Calu3 (cell line): ENCODE measurements around the gene CPAMD8. TPM values are rescaled to one million over a fixed set of nuclear protein-coding genes. Genes with fewer than 3 reads are reported as not detected.
"Not testable (repeated sequence)": the region's sequence is repeated elsewhere in the genome, so short reads cannot be mapped to it uniquely, and the experiment has no call there.

Experiments
- BruUV-seq: library from RNA; stranded (reverse); fragments of 400-500 nt; replicated peaks from 2 replicates; lab custom pipeline; 2021; lab: Mats Ljungman, UMichigan
- CTCF ChIA-PET: fragments of 300-600 bp; sonication (Branson Sonifier 250); formaldehyde crosslinking; loops from one replicate; lab custom pipeline; 2022; ENCODE audit warnings: antibody characterized with exemption; lab: Charles Lee
- DNase-seq: peaks from one replicate; pipeline ENCODE4 v3.0.0; 2022
- H3K27ac Mint-ChIP-seq: one replicate; pipeline ENCODE4 v1.8.0; 2022; ENCODE audit warnings: mixed read lengths; ENCODE audit not compliant: unreplicated experiment
- H3K27me3 Mint-ChIP-seq: one replicate; pipeline ENCODE4 v1.8.0; 2022; ENCODE audit warnings: mixed read lengths; ENCODE audit not compliant: unreplicated experiment
- H3K36me3 Mint-ChIP-seq: one replicate; pipeline ENCODE4 v1.8.0; 2022; ENCODE audit warnings: mild to moderate bottlenecking, moderate library complexity, mixed read lengths; ENCODE audit not compliant: insufficient read depth, unreplicated experiment
- H3K4me1 Mint-ChIP-seq: one replicate; pipeline ENCODE4 v1.8.0; 2022; ENCODE audit warnings: mild to moderate bottlenecking, low read depth, mixed read lengths; ENCODE audit not compliant: unreplicated experiment
- H3K4me3 Mint-ChIP-seq: one replicate; pipeline ENCODE4 v1.8.0; 2022; ENCODE audit warnings: mild to moderate bottlenecking, low read depth, moderate library complexity, mixed read lengths; ENCODE audit not compliant: unreplicated experiment
- H3K9me3 Mint-ChIP-seq: one replicate; pipeline ENCODE4 v1.8.0; 2022; ENCODE audit warnings: low read depth, mixed read lengths; ENCODE audit not compliant: unreplicated experiment
- intact Hi-C: fragments of 100-400 bp; cut with micrococcal nuclease; formaldehyde crosslinking; loops from one replicate; pipeline ENCODE4 v1.10.0; 2022; ENCODE audit not compliant: unreplicated experiment
- total RNA-seq: library from RNA; stranded (reverse); gene quantifications from 2 replicates; pipeline ENCODE4 v1.2.3, GENCODE V29; 2022
- TF ChIP-seq, protein P1 (sequence below): fragments of 200-600 bp; IDR thresholded peaks from one replicate; pipeline ENCODE4 v1.8.0; 2022; ENCODE audit warnings: antibody characterized with exemption; ENCODE audit not compliant: unreplicated experiment

Gene CPAMD8
- total RNA-seq, 1 experiment from 2014 or later = 5.8 TPM

DNA sequence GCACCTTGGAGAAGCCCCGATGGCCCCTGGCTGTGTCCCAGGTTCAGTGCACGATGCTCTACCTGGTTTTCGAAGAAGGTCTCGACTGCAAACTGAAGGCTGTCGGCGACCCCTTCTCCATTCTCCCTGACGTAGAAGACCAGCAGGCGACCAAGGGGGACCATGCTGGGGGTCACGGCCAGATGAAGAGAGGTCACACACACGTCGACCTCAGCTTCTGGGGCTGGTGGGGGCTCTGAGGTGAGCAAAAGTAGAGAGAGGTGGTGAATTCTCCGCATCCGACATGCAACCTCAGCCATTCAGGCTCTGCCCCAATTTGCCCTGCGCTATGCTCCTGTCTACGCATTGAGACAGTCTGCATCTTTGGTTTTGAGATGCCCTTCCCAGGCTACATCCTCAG, 49.3 kb downstream of the CPAMD8 start:
- no peaks in the 10 kb centered on the region for H3K4me1 Mint-ChIP-seq
- H3K4me3 Mint-ChIP-seq = no peak overlapping the region
- H3K9me3 Mint-ChIP-seq = peaks cover 10% of the 10 kb centered on the region
- DNase-seq = no peak
- TF ChIP-seq, protein P1, sequence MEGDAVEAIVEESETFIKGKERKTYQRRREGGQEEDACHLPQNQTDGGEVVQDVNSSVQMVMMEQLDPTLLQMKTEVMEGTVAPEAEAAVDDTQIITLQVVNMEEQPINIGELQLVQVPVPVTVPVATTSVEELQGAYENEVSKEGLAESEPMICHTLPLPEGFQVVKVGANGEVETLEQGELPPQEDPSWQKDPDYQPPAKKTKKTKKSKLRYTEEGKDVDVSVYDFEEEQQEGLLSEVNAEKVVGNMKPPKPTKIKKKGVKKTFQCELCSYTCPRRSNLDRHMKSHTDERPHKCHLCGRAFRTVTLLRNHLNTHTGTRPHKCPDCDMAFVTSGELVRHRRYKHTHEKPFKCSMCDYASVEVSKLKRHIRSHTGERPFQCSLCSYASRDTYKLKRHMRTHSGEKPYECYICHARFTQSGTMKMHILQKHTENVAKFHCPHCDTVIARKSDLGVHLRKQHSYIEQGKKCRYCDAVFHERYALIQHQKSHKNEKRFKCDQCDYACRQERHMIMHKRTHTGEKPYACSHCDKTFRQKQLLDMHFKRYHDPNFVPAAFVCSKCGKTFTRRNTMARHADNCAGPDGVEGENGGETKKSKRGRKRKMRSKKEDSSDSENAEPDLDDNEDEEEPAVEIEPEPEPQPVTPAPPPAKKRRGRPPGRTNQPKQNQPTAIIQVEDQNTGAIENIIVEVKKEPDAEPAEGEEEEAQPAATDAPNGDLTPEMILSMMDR = no peak
- H3K36me3 Mint-ChIP-seq = no peaks in the 10 kb centered on the region
- peaks cover 31% of the 10 kb centered on the region for H3K27me3 Mint-ChIP-seq
- CTCF ChIA-PET = no interaction called here
- BruUV-seq = no TSS peak
- intact Hi-C loops = no loop called here
- no peak overlapping the region for H3K27ac Mint-ChIP-seq

DNA sequence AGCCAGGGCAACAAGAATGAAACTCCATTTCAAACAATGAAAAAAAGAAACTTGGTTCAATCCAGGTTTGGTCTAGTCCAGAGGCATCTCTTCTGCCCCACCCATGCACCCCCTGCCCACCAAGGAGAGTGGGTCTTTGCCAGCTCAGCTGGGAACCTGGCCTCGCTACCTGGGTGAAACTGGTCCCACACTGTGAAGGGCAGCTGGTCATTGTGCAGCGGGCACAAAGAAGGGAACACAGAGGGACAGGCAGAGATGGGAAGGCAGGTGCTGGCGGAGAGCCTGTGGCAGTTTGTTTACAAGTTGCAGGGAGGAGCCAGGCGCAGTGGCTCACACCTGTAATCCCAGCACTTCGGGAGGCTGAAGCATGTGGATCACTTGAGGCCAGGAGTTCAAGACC, 50.2 kb downstream of the CPAMD8 start:
- intact Hi-C loops = no loop called here
- CTCF ChIA-PET = no interaction called here
- Mint-ChIP-seq H3K27me3 (peaks cover 31% of the 10 kb centered on the region), H3K9me3 (peaks cover 10% of the 10 kb centered on the region), H3K4me3 (no peak overlapping the region), H3K4me1 (no peaks in the 10 kb centered on the region), H3K27ac (no peak overlapping the region), H3K36me3 (no peaks in the 10 kb centered on the region)
- TF ChIP-seq, protein P1 = no peak
- no TSS peak for BruUV-seq
- DNase-seq = no peak

DNA sequence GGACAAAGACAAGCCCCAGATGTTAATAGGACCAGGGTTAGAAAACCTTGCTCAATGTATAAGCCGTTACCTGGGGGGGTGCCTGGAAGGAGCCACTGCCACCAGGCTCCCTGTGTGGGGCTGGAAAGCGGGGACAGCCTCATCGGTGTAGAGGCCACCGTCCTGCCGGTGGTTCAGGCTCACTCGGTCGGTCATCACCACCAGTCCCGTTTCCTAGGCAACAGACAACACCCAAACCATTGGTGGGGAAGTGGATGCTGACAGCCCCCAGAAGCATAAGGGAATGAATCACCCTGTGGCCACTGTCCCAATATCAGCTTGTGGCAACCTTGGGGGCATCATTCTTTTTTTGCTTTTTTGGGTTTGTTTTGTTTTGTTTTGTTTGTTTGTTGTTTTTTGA, 55.8 kb downstream of the CPAMD8 start:
- no peaks in the 10 kb centered on the region for H3K27me3 Mint-ChIP-seq
- CTCF ChIA-PET = no interaction called here

DNA sequence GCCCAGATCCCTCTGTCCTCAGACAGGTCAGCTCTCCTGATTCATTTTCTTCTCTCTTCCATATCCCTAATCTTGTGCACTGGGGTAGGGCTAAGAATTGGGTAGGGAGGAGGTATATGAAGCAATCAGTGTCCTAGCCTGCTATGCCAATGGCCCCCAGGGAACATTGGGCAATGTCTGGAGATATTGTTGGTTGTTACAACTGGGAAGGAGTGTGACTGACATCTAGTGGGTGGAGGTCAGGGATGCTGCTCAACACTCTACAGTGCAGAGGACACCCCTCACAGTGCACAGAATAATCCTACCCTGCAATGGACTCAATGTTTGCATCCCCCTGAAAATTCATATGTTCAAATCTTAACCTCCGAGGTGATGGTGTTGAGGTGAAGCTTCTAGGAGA, 57.5 kb downstream of the CPAMD8 start:
- intact Hi-C loops = no loop called here
- Mint-ChIP-seq H3K9me3 (no peaks in the 10 kb centered on the region), H3K4me1 (no peaks in the 10 kb centered on the region), H3K27ac (no peak overlapping the region), H3K36me3 (no peaks in the 10 kb centered on the region), H3K27me3 (peaks cover 2% of the 10 kb centered on the region), H3K4me3 (no peak overlapping the region)
- CTCF ChIA-PET = no interaction called here
- BruUV-seq = no TSS peak
- TF ChIP-seq, protein P1 = no peak
- DNase-seq = peak; percentile 7

More for the DNA sequence above, 55.8 kb downstream of the CPAMD8 start:
- Mint-ChIP-seq H3K36me3 (no peaks in the 10 kb centered on the region), H3K9me3 (no peaks in the 10 kb centered on the region), H3K4me3 (no peak overlapping the region), H3K4me1 (no peaks in the 10 kb centered on the region), H3K27ac (no peak overlapping the region)
- TF ChIP-seq, protein P1 = no peak
- intact Hi-C loops = no loop called here
- DNase-seq = no peak
- no TSS peak for BruUV-seq

DNA sequence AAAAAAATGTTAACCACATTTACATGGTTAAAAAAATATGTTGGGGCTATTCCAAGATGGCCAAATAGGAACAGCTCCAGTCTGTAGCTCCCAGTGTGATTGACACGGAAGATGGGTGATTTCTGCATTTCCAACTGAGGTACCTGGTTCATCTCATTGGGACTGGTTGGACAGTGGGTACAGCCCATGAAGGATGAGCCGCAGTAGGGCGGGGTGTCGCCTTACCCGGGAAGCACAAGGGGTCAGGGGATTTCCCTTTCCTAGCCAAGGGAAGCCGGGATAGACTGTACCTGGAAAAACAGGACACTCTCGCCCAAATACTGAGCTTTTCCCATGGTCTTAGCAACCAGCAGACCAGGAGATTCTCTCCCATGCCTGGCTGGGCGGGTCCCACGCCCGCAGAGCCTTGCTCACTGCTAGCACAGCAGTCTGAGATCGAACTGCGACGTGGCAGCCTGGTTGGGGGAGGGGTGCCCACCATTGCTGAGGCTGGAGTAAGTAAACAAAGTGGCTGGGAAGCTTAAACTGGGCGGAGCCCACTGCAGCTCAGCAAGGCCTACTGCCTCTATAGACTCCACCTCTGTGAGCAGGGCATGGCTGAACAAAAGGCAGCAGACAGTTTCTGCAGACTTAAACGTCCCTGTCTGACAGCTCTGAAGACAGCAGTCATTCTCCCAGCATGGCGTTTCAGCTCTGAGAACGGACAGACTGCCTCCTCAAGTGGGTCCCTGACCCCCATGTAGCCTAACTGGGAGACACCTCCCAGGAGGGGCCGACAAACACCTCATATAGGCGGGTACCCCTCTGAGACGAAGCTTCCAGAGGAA, 65.4 kb downstream of the CPAMD8 start:
- CTCF ChIA-PET = interaction anchor here (0.6 kb wide), 1 partner anchor 261 kb away, joined by 3 read pairs; no protein-coding TSS in a partner anchor

DNA sequence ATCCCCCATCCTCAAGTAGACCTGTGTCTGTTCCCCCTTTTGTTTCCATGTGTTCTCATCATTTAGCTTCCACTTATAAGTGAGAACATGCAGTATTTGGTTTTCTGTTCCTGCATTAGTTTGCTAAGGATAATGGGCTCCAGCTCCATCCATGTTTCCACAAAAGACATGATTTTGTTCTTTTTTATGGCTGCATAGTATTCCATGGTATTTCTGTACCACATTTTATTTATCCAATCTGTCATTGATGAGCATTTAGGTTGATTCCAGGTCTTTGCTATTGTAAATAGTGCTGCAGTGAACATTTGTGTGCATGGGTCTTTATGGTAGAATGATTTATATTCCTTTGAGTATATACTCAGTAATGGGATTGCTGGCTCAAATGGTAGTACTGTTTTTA, 68.3 kb downstream of the CPAMD8 start:
- H3K9me3 Mint-ChIP-seq, intact Hi-C loops, H3K27ac Mint-ChIP-seq, H3K36me3 Mint-ChIP-seq, BruUV-seq, DNase-seq, CTCF ChIA-PET, H3K4me3 Mint-ChIP-seq, H3K4me1 Mint-ChIP-seq: not testable (repeated sequence)
- peaks cover 46% of the 10 kb centered on the region for H3K27me3 Mint-ChIP-seq

More for the DNA sequence above, 65.4 kb downstream of the CPAMD8 start:
- H3K4me3 Mint-ChIP-seq, DNase-seq, H3K4me1 Mint-ChIP-seq, H3K9me3 Mint-ChIP-seq, BruUV-seq, H3K36me3 Mint-ChIP-seq, intact Hi-C loops, H3K27ac Mint-ChIP-seq: not testable (repeated sequence)
- peaks cover 49% of the 10 kb centered on the region for H3K27me3 Mint-ChIP-seq
